HL-60 (cell line): ENCODE data around the gene IL1R1.
A peak's percentile ranks its signal among the peaks of the same experiment; 100 is the strongest.

Source experiments
- DNase-seq, 2 experiments: peaks; one replicate each; pipeline ENCODE4 v3.0.0-alpha.2; 2010 to 2020; ENCODE audit warnings: low read depth in 1 of 2, low spot score in 1 of 2
- H3K27ac ChIP-seq: fragments of 250-450 bp; sonication (Bioruptor Pico); replicated peaks from 2 replicates; pipeline ENCODE4 v1.5.1; 2020; ENCODE audit warnings: mild to moderate bottlenecking, moderate library complexity
- H3K27me3 ChIP-seq: fragments of 250-450 bp; sonication (Bioruptor Pico); 2 replicates; pipeline ENCODE4 v1.5.1; 2021; ENCODE audit warnings: mild to moderate bottlenecking, moderate library complexity; ENCODE audit not compliant: insufficient read depth, poor library complexity, severe bottlenecking
- H3K4me3 ChIP-seq: replicated peaks from 2 replicates; pipeline ENCODE4 v1.5.1; 2011; ENCODE audit warnings: mild to moderate bottlenecking, control low read depth, low read length; ENCODE audit not compliant: insufficient read depth
- CTCF ChIP-seq: IDR thresholded peaks from one replicate; pipeline ENCODE4 v1.5.1; 2011; ENCODE audit warnings: low read length, control low read depth, inconsistent platforms; ENCODE audit not compliant: insufficient read depth
- GABPA ChIP-seq: IDR thresholded peaks from 2 replicates; pipeline ENCODE4 v1.6.1; 2012; ENCODE audit warnings: low read depth
- POLR2AphosphoS5 ChIP-seq: IDR thresholded peaks from 2 replicates; pipeline ENCODE4 v1.6.1; 2012; ENCODE audit warnings: low read depth
- REST ChIP-seq: IDR thresholded peaks from 2 replicates; pipeline ENCODE4 v1.6.1; 2012; ENCODE audit warnings: low read depth; ENCODE audit not compliant: insufficient replicate concordance
- SPI1 ChIP-seq: IDR thresholded peaks from 2 replicates; pipeline ENCODE4 v1.6.1; 2012; ENCODE audit warnings: low read depth, mild to moderate bottlenecking, borderline replicate concordance

The IL1R1 gene

DNA sequence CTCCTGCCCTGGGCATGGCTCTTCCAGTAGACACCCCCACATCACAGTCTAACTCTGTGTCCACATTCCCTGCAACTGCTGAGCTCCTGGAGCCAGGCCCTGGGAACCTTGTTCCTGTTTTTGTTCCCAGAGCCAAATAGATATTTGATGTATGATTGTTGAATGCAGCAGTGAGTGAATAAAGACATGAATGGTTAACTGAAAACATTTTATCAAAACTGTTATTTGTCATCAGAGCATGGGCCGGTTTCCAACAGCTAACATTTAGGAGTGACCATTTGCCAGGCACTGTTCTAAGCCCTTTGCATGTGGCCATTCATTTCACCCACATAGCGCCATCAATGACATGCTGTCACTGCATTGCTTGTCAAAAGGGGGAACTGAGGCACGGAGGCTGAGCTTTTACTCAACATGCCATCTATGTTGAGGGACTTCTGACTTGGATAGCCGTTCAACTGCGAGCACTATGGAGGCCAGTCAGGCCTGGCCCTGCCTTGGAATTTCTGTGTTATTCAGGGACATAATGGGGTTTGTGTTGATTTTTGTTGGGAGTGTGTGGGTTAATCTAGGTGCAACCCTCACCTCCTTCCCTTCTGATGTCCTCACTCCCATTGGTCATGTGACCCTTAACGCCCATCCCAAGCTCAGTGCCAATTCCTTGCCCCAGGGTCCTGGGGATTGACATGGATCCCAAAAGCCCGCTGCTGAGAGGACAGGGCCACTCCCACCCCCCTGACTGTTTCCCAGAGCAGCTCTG is 12.6 kb downstream of the IL1R1 start:
- no peak for DNase-seq
- no peaks in the 10 kb centered on the region for H3K27me3 ChIP-seq
- H3K4me3 ChIP-seq: no peak overlapping the region
- TF ChIP-seq GABPA (no peak), CTCF (no peak), SPI1 (no peak), REST (no peak), POLR2AphosphoS5 (no peak)
- H3K27ac ChIP-seq: no peak overlapping the region; the same call in 1 of the 2 replicates

- H3K27ac ChIP-seq: no peak overlapping the region; the same call in 1 of the 2 replicates
- no peak overlapping the region for H3K4me3 ChIP-seq
- H3K27me3 ChIP-seq: no peaks in the 10 kb centered on the region
- DNase-seq: peak; percentile 39 to 44
- TF ChIP-seq REST (no peak), CTCF (no peak), SPI1 (no peak), GABPA (no peak), POLR2AphosphoS5 (no peak)
These were observed 13.4 kb downstream of the IL1R1 start for GRCh38 chr2:102155703-102156515.

DNA sequence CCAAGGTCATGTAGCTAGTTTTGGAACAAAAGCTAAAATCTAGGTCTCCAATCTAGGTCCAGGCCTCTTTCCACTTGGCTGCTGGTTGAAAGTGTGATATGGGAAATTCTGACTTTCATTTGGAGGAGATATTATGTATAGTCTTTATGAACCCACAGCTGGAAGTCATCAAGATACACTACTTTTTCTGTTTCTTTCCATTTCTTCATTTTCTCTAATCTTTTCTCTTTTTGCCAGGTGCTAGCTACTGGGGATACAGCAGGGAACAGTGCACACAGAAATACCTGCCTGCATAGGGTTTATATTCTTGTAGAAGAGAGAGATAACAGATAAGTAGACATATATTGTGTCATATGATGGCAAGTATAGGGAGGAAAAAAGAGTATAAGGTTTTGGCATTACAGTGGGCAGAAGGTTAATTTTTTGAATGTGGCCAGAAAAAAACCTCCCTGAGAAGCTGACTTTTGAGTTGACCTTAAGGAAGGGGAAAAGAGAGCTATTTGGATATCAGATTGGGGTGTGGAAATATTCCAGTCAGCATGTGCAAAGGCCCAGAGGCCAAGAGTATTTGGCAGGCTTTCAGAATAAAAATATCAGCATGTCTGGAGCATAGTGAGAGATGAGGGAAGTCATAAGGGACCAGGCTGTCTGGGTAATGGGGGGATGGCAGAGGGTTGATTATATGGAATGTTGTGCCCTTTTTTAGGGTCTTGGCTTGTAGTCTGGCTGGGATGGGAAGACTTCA is 15.6 kb downstream of the IL1R1 start:
- Histone ChIP-seq H3K27ac (no peak overlapping the region), H3K4me3 (no peak overlapping the region), H3K27me3 (no peaks in the 10 kb centered on the region)
- no peak for TF ChIP-seq CTCF
- no peak for TF ChIP-seq SPI1
- TF ChIP-seq GABPA: no peak
- no peak for TF ChIP-seq POLR2AphosphoS5
- TF ChIP-seq REST: no peak
- no peak for DNase-seq
